Transverse colon (tissue), 4 donors: Measurements from ENCODE around the gene TMEM222. TPM values are rescaled to one million over a fixed set of nuclear protein-coding genes. Genes with fewer than 3 reads are reported as not detected.

Source experiments
- DNase-seq: peaks from one replicate; pipeline ENCODE4 v3.0.0-alpha.2; 2019
- H3K27ac ChIP-seq, 4 donors: fragments of 200-600 bp; sonication (generic); 2 replicates each; pipeline ENCODE4 v1.5.1; 2016 to 2018; ENCODE audit warnings: inconsistent platforms in 4 of 4
- H3K27me3 ChIP-seq: fragments of 200-600 bp; sonication (generic); 2 replicates; pipeline ENCODE4 v1.5.1; 2017; ENCODE audit warnings: inconsistent platforms
- H3K36me3 ChIP-seq, 4 donors: fragments of 200-600 bp; sonication (generic); 2 replicates each; pipeline ENCODE4 v1.5.1; 2017 to 2019; ENCODE audit warnings: inconsistent platforms in 4 of 4
- H3K4me1 ChIP-seq, 4 donors: fragments of 200-600 bp; sonication (generic); 2 replicates each; pipeline ENCODE4 v1.5.1; 2017 to 2020; ENCODE audit warnings: inconsistent platforms in 4 of 4
- H3K4me3 ChIP-seq, 4 donors: fragments of 200-600 bp; sonication (generic); 1 replicate in 1 of 4; 2 replicates in 3 of 4; pipeline versions ENCODE4 v1.5.1 to v1.6.1; 2017 to 2019; ENCODE audit warnings: inconsistent platforms in 4 of 4
- H3K9me3 ChIP-seq, 2 donors: fragments of 200-600 bp; sonication (generic); 2 replicates each; pipeline ENCODE4 v1.5.1; 2017 to 2019; ENCODE audit warnings: inconsistent platforms in 2 of 2
- EP300 ChIP-seq: sonication (generic); formaldehyde crosslinking; IDR thresholded peaks from one replicate; pipeline ENCODE4 v1.6.1; 2017; ENCODE audit warnings: antibody characterized with exemption, low read depth
- POLR2A ChIP-seq: fragments of 450-650 bp; IDR thresholded peaks from one replicate; pipeline ENCODE4 v1.6.1; 2016; ENCODE audit warnings: antibody characterized with exemption, mild to moderate bottlenecking, moderate library complexity
- POLR2AphosphoS5 ChIP-seq, 3 donors: sonication (generic); formaldehyde crosslinking; IDR thresholded peaks; one replicate each; pipeline ENCODE4 v1.6.1; 2016; ENCODE audit warnings: antibody characterized with exemption in 3 of 3
- WGBS, 2 donors: methylation state at CpG; one replicate each; pipeline ENCODE4 v1.1.5; 2018; ENCODE audit warnings: low coverage in 1 of 2; 5-methylcytosine and 5-hydroxymethylcytosine counted together
- in situ Hi-C, 4 donors: fragments of 200-750 bp; cut with MboI; loops; one replicate each; pipeline versions ENCODE4 v1.15.0 to v1.15.1; 2017; ENCODE audit warnings: low sequenced_read_pairs in 3 of 4, low pct_ligation_motif_present in 1 of 4, low pct_unique_long_range_greater_than_20kb in 1 of 4
- intact Hi-C: fragments of 100-400 bp; cut with DNase I; formaldehyde crosslinking; loops from one replicate; pipeline ENCODE4 v1.15.1; 2023; ENCODE audit warnings: low total_unique reads
- total RNA-seq, 4 donors: library from RNA; depleted of rRNA; stranded (reverse); fragments of >200 nt; gene quantifications; one replicate each; pipeline ENCODE4 v1.1.0, GENCODE V29; 2016
- TF ChIP-seq, protein P1 (sequence below), 5 experiments: fragments of 200-600 bp in 3 of 5; fragments of 450-650 bp in 2 of 5; sonication (generic) in 3 of 5; IDR thresholded peaks; 1 replicate in 2 of 5; 2 replicates in 3 of 5; pipeline ENCODE4 v1.5.1; 2016 to 2017; ENCODE audit warnings: antibody characterized with exemption in 5 of 5, inconsistent platforms in 3 of 5, mild to moderate bottlenecking in 2 of 5, moderate library complexity in 1 of 5

The TMEM222 gene
- total RNA-seq, 4 donors from 2014 or later = 14.6 to 41.0 (median 22.3) TPM

DNA sequence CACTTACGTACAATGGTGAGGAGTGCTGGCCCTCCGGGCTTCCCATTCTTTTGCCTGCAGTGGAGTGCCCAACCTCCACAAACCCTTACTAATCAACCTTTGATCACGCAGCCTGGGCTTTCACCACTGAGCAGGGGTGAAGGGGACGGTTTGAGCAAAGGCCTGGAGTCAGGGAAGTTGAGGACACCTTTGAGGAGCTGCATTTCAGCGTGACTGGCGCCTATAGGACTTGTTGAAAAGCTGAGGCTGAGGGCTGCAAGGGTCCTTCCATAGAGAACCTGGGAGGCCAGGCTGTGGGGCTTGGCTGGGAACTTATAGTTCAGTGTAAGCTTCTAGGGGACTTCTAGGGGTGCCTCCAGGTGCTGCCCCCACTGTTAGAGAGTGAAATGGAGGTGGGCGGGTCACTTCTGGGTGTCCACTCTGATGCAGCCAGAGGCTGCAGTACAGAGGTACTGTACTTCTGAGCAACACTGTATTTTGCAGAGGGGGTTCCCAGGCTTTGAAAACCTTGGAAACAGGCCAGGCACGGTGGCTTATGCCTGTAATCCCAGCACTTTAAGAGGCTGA lies 29.7 kb downstream of the TMEM222 start:
- peak overlapping the region in 2 of 4 donors; percentile 12 to 30 for H3K27ac ChIP-seq
- H3K4me1 ChIP-seq = peaks cover 15 to 34% (median 29%) of the 10 kb centered on the region in 4 donors
- no peak for TF ChIP-seq EP300
- TF ChIP-seq POLR2A = no peak
- no peak for TF ChIP-seq POLR2AphosphoS5 (IDR thresholded peaks at IDR 0.05)
- TF ChIP-seq, protein P1, sequence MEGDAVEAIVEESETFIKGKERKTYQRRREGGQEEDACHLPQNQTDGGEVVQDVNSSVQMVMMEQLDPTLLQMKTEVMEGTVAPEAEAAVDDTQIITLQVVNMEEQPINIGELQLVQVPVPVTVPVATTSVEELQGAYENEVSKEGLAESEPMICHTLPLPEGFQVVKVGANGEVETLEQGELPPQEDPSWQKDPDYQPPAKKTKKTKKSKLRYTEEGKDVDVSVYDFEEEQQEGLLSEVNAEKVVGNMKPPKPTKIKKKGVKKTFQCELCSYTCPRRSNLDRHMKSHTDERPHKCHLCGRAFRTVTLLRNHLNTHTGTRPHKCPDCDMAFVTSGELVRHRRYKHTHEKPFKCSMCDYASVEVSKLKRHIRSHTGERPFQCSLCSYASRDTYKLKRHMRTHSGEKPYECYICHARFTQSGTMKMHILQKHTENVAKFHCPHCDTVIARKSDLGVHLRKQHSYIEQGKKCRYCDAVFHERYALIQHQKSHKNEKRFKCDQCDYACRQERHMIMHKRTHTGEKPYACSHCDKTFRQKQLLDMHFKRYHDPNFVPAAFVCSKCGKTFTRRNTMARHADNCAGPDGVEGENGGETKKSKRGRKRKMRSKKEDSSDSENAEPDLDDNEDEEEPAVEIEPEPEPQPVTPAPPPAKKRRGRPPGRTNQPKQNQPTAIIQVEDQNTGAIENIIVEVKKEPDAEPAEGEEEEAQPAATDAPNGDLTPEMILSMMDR (IDR thresholded peaks at IDR 0.05) = no peak
- in situ Hi-C loops = no loop called here
- H3K9me3 ChIP-seq = no peaks in the 10 kb centered on the region
- no peaks in the 10 kb centered on the region for H3K36me3 ChIP-seq
- intact Hi-C loops = no loop called here
- H3K4me3 ChIP-seq = peak overlapping the region in 1 of 4 donors; percentile 16
- DNase-seq = no peak
- H3K27me3 ChIP-seq = no peaks in the 10 kb centered on the region
- WGBS, 2 donors = 56% methylated on average over 7 of the region's 8 CpGs; no CpG with 5 or more reads in 1 of the 2 donors

DNA sequence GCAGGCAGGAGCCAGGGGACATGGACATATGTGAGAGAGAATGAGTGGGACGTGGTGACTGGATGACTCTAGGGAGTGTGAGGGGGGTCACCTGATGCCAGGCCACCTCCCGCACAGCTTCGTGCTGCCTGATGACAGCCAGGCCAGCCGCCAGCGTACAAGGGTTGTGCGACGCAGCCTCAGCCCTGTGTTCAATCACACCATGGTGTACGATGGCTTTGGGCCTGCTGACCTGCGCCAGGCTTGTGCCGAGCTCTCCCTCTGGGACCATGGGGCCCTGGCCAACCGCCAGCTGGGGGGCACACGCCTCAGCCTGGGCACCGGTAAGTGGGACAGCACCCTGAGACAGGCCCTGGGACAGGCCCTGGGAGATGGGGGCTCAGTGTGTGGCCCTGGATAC lies 31.2 kb downstream of the TMEM222 start:
- intact Hi-C loops = no loop called here
- WGBS, 2 donors = 93% methylated on average over 10 of the region's 13 CpGs; no CpG with 5 or more reads in 1 of the 2 donors

DNA sequence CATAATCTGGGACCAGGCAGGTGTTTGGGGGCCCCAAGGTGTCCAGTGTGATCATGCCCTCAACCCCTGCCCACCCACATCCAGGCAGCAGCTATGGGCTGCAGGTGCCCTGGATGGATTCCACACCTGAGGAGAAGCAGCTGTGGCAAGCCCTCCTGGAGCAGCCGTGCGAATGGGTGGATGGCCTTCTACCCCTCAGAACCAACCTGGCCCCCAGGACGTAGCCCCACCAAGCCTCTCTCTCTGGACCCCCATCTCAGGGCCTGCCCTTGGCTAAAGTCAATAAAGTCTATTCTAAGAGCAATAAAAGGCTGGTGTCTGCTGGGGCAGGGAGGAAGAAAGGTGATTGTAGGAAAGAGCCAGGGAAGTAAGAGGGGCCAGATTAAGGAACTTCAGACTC lies 31.7 kb downstream of the TMEM222 start:
- no peak for DNase-seq
- H3K4me1 ChIP-seq = peaks cover 23 to 46% (median 43%) of the 10 kb centered on the region in 4 donors
- H3K27me3 ChIP-seq = no peaks in the 10 kb centered on the region
- H3K27ac ChIP-seq = no peak overlapping the region
- TF ChIP-seq POLR2A (no peak), EP300 (no peak), POLR2AphosphoS5 (IDR thresholded peaks at IDR 0.05) (no peak)
- TF ChIP-seq, protein P1 (IDR thresholded peaks at IDR 0.05) = no peak
- H3K4me3 ChIP-seq = no peak overlapping the region
- H3K9me3 ChIP-seq = no peaks in the 10 kb centered on the region
- intact Hi-C loops = no loop called here
- in situ Hi-C loops = no loop called here
- H3K36me3 ChIP-seq = no peaks in the 10 kb centered on the region
- 80% methylated on average over 3 of the region's 3 CpGs; no CpG with 5 or more reads in 1 of the 2 donors for WGBS, 2 donors

More for the DNA sequence above, 31.2 kb downstream of the TMEM222 start:
- H3K27me3 ChIP-seq = no peaks in the 10 kb centered on the region
- H3K9me3 ChIP-seq = no peaks in the 10 kb centered on the region
- H3K36me3 ChIP-seq = no peaks in the 10 kb centered on the region
- no peak overlapping the region for H3K4me3 ChIP-seq
- TF ChIP-seq, protein P1 (IDR thresholded peaks at IDR 0.05) = no peak
- no peak for TF ChIP-seq EP300
- no peak for TF ChIP-seq POLR2AphosphoS5 (IDR thresholded peaks at IDR 0.05)
- H3K4me1 ChIP-seq = peaks cover 23 to 46% (median 43%) of the 10 kb centered on the region in 4 donors
- no peak for DNase-seq
- H3K27ac ChIP-seq = no peak overlapping the region
- in situ Hi-C loops = no loop called here

DNA sequence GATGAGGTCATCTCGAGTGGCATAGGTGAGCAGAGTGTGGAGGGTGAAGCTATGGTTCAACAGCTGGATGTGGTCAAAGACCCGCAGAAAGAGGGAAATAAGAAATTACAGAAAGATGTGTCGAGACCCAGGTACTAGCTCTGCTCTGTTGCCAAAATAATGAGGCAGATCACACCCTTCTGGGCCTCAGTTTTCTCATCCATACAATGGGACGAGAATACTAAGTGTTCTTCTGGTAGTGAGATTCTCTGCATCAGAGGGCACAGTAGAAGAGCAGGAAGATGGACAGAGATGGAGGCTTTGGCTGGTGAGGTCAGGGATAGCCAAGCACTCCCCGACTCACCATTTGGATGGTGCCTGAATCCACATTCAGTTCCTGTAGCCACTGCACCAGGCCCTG lies 33.7 kb downstream of the TMEM222 start:
- no peak overlapping the region for H3K27ac ChIP-seq
- intact Hi-C loops = loop anchor here (2.0 kb wide), 1 partner anchor 39 kb away; no protein-coding TSS in a partner anchor
- H3K4me1 ChIP-seq = peaks cover 12 to 36% (median 32%) of the 10 kb centered on the region in 4 donors
- H3K9me3 ChIP-seq = no peaks in the 10 kb centered on the region
- 84 to 87% methylated on average over 3 to 5 of the region's 5 CpGs for WGBS, 2 donors
- in situ Hi-C loops = no loop called here
- no peak for TF ChIP-seq POLR2AphosphoS5 (IDR thresholded peaks at IDR 0.05)
- no peak for TF ChIP-seq POLR2A
- TF ChIP-seq, protein P1 (IDR thresholded peaks at IDR 0.05) = no peak
- no peak for TF ChIP-seq EP300
- no peak overlapping the region for H3K4me3 ChIP-seq
- DNase-seq = no peak
- H3K27me3 ChIP-seq = no peaks in the 10 kb centered on the region
- H3K36me3 ChIP-seq = no peaks in the 10 kb centered on the region
